NCI-H524 (cell line): ENCODE results near the gene CYP3A4.
"Not testable (repeated sequence)": the region's sequence is repeated elsewhere in the genome, so short reads cannot be mapped to it uniquely, and the experiment has no call there.

ENCODE experiments used
- DNase-seq, 2 experiments: peaks; one replicate each; lab custom pipeline; 2025; lab: John Stamatoyannopoulos, UW

The CYP3A4 gene

GRCh38 chr7:99723201-99723600 lies 60.8 kb downstream of the CYP3A4 start:
- not testable (repeated sequence) for DNase-seq

- DNase-seq, result no peak
Measured at GRCh38 chr7:99720800-99721595, 63.0 kb downstream of the CYP3A4 start.

GRCh38 chr7:99719996-99720769 lies 63.8 kb downstream of the CYP3A4 start:
- DNase-seq, result no peak

GRCh38 chr7:99713995-99714570 lies 69.9 kb downstream of the CYP3A4 start:
- no peak for DNase-seq

- no peak for DNase-seq
Measured at GRCh38 chr7:99709838-99710578, 74.0 kb downstream of the CYP3A4 start.

GRCh38 chr7:99709260-99709659 lies 74.7 kb downstream of the CYP3A4 start:
- DNase-seq, result no peak

GRCh38 chr7:99707096-99707495 lies 76.9 kb downstream of the CYP3A4 start:
- DNase-seq, result no peak
